HCT116 (cell line): Measurements from ENCODE around the gene HPX. TPM values are rescaled to one million over a fixed set of nuclear protein-coding genes. Genes with fewer than 3 reads are reported as not detected.

ENCODE experiments used
- ATAC-seq: fragments of 200-7000 bp; cut with Tn5 transposase; 2 replicates; pipeline ENCODE4 v1.9.1; 2020; ENCODE audit warnings: mild to moderate bottlenecking, moderate library complexity
- BruUV-seq: library from RNA; stranded (reverse); fragments of 400-500 nt; replicated peaks from 2 replicates; lab custom pipeline; 2021; lab: Mats Ljungman, UMichigan
- CTCF ChIA-PET: fragments of 300-600 bp; sonication (Branson Sonifier 250); formaldehyde crosslinking; loops from one replicate; lab custom pipeline; 2021; ENCODE audit warnings: antibody characterized with exemption; lab: Charles Lee
- POLR2A ChIA-PET: fragments of 300-600, 350-600 bp; sonication (Branson Sonifier 250); formaldehyde crosslinking; loops from one replicate; lab custom pipeline; 2021; ENCODE audit warnings: antibody characterized with exemption; lab: Charles Lee
- RAD21 ChIA-PET, 2 experiments: fragments of 300-600 bp; sonication (Branson Sonifier 250); formaldehyde crosslinking; loops; one replicate each; lab custom pipeline; 2023; ENCODE audit warnings: low total read pairs in 2 of 2; ENCODE audit not compliant: uncharacterized antibody in 2 of 2, unreplicated experiment in 2 of 2, low non-redundant PET in 1 of 2; lab: Charles Lee
- DNase-seq: peaks from one replicate; pipeline ENCODE4 v3.0.0-alpha.2; 2010; ENCODE audit warnings: low read depth, low spot score
- H2AFZ ChIP-seq: fragments of 200-600 bp; shearing (Covaris generic), sonication (generic); 2 replicates; pipeline ENCODE4 v1.6.1; 2017; ENCODE audit warnings: low read depth, mixed run types, mixed read lengths, antibody characterized with exemption, low read length; ENCODE audit not compliant: poor library complexity, severe bottlenecking
- H3K27ac ChIP-seq: 2 replicates; pipeline ENCODE4 v1.5.1; 2012; ENCODE audit warnings: low read depth, low read length
- H3K27me3 ChIP-seq: fragments of 200-600 bp; sonication (generic); 2 replicates; pipeline ENCODE4 v1.6.1; 2016; ENCODE audit warnings: mixed run types, low read length, mixed read lengths; ENCODE audit not compliant: insufficient read depth
- H3K36me3 ChIP-seq, 2 experiments: fragments of 200-500 bp in 1 of 2; fragments of 200-600 bp in 1 of 2; sonication (Bioruptor generic) in 1 of 2; sonication (generic) in 1 of 2; 2 replicates each; pipeline versions ENCODE4 v1.5.1 to v1.6.1; 2014 to 2016; ENCODE audit warnings: low read length in 2 of 2, inconsistent platforms in 1 of 2, mixed read lengths in 1 of 2, mixed run types in 1 of 2; ENCODE audit not compliant: insufficient read depth in 2 of 2, control insufficient read depth in 1 of 2
- H3K4me1 ChIP-seq, 2 experiments: fragments of 200-600 bp in 1 of 2; sonication (generic) in 1 of 2; 2 replicates each; pipeline versions ENCODE4 v1.5.1 to v1.6.1; 2012 to 2017; ENCODE audit warnings: low read length in 2 of 2, inconsistent platforms in 1 of 2, mild to moderate bottlenecking in 1 of 2, mixed read lengths in 1 of 2, mixed run types in 1 of 2, moderate library complexity in 1 of 2; ENCODE audit not compliant: insufficient read depth in 2 of 2, control insufficient read depth in 1 of 2
- H3K4me2 ChIP-seq: fragments of 200-600 bp; sonication (generic); 2 replicates; pipeline ENCODE4 v1.6.1; 2017; ENCODE audit warnings: mixed run types, low read length, mixed read lengths
- H3K4me3 ChIP-seq, 2 experiments: fragments of 200-600 bp in 1 of 2; sonication (generic) in 1 of 2; replicated peaks in 1 of 2; 2 replicates each; pipeline ENCODE4 v1.5.1; 2011 to 2016; ENCODE audit warnings: low read length in 2 of 2, control low read depth in 1 of 2, low read depth in 1 of 2, mild to moderate bottlenecking in 1 of 2, mixed read lengths in 1 of 2, mixed run types in 1 of 2
- H3K79me2 ChIP-seq: fragments of 200-600 bp; sonication (generic); 2 replicates; pipeline ENCODE4 v1.6.1; 2017; ENCODE audit warnings: mild to moderate bottlenecking, mixed run types, low read length, moderate library complexity, mixed read lengths; ENCODE audit not compliant: insufficient read depth
- H3K9ac ChIP-seq: fragments of 200-600 bp; sonication (generic); 2 replicates; pipeline ENCODE4 v1.6.1; 2016; ENCODE audit warnings: low read length, mixed read lengths
- H3K9me2 ChIP-seq: fragments of 200-600 bp; sonication (generic), shearing (Covaris generic); 2 replicates; pipeline ENCODE4 v1.6.1; 2017; ENCODE audit warnings: mixed run types, mild to moderate bottlenecking, moderate library complexity; ENCODE audit not compliant: insufficient read depth
- H3K9me3 ChIP-seq, 2 experiments: fragments of 200-500 bp in 1 of 2; fragments of 200-600 bp in 1 of 2; sonication (Bioruptor generic) in 1 of 2; sonication (generic) in 1 of 2; 2 replicates each; pipeline ENCODE4 v1.6.1; 2014 to 2017; ENCODE audit warnings: low read length in 2 of 2, mixed read lengths in 2 of 2, inconsistent platforms in 1 of 2, low read depth in 1 of 2, mild to moderate bottlenecking in 1 of 2, mixed run types in 1 of 2, moderate library complexity in 1 of 2; ENCODE audit not compliant: control insufficient read depth in 1 of 2, insufficient read depth in 1 of 2
- H4K20me1 ChIP-seq: fragments of 200-600 bp; sonication (generic), shearing (Covaris generic); 2 replicates; pipeline ENCODE4 v1.6.1; 2017; ENCODE audit warnings: mixed run types, mild to moderate bottlenecking, moderate library complexity; ENCODE audit not compliant: insufficient read depth
- CEBPB ChIP-seq: IDR thresholded peaks from 2 replicates; pipeline ENCODE4 v1.6.1; 2012; ENCODE audit warnings: low read depth
- EGR1 ChIP-seq: IDR thresholded peaks from 2 replicates; pipeline ENCODE4 v1.6.1; 2012; ENCODE audit warnings: low read depth
- ELF1 ChIP-seq: IDR thresholded peaks from 2 replicates; pipeline ENCODE4 v1.6.1; 2012; ENCODE audit warnings: low read depth, borderline replicate concordance
- EZH2phosphoT487 ChIP-seq: fragments of 200-600 bp; IDR thresholded peaks from 2 replicates; pipeline ENCODE4 v1.6.1; 2018; ENCODE audit warnings: antibody characterized with exemption, borderline replicate concordance
- JUND ChIP-seq: IDR thresholded peaks from 2 replicates; pipeline ENCODE4 v1.6.1; 2012
- POLR2A ChIP-seq: IDR thresholded peaks from 2 replicates; pipeline ENCODE4 v1.7.0; 2011; ENCODE audit warnings: borderline replicate concordance; ENCODE audit not compliant: insufficient read depth, insufficient read length; ENCODE audit errors: extremely low read depth
- POLR2AphosphoS5 ChIP-seq: IDR thresholded peaks from 2 replicates; pipeline ENCODE4 v1.6.1; 2011; ENCODE audit warnings: mild to moderate bottlenecking, low read depth, low read length, moderate library complexity
- RAD21 ChIP-seq: IDR thresholded peaks from 2 replicates; pipeline ENCODE4 v1.6.1; 2012; ENCODE audit warnings: low read depth, mild to moderate bottlenecking
- REST ChIP-seq: IDR thresholded peaks from 2 replicates; pipeline ENCODE4 v1.6.1; 2012; ENCODE audit warnings: low read depth
- SIN3A ChIP-seq: IDR thresholded peaks from 2 replicates; pipeline ENCODE4 v1.6.1; 2012; ENCODE audit warnings: low read depth
- SP1 ChIP-seq: IDR thresholded peaks from 2 replicates; pipeline ENCODE4 v1.6.1; 2012; ENCODE audit warnings: low read depth
- SRF ChIP-seq: IDR thresholded peaks from 2 replicates; pipeline ENCODE4 v1.6.1; 2012; ENCODE audit warnings: low read depth
- TCF7L2 ChIP-seq: IDR thresholded peaks from 2 replicates; pipeline ENCODE4 v1.7.0; 2011; ENCODE audit warnings: borderline replicate concordance, inconsistent platforms; ENCODE audit not compliant: insufficient read depth, insufficient read length; ENCODE audit errors: extremely low read depth
- ZBTB33 ChIP-seq: IDR thresholded peaks from 2 replicates; pipeline ENCODE4 v1.6.1; 2011; ENCODE audit warnings: mild to moderate bottlenecking, low read length, moderate library complexity; ENCODE audit not compliant: insufficient replicate concordance; ENCODE audit errors: extremely low read depth
- ZFX ChIP-seq: fragments of 450-650 bp; IDR thresholded peaks from 2 replicates; pipeline ENCODE4 v1.6.1; 2017
- ZNF274 ChIP-seq: fragments of 200-500 bp; sonication (Bioruptor generic); IDR thresholded peaks from 2 replicates; pipeline ENCODE4 v1.6.1; 2014; ENCODE audit warnings: mild to moderate bottlenecking, low read depth, low read length, inconsistent platforms
- intact Hi-C: fragments of 100-400 bp; cut with micrococcal nuclease; formaldehyde crosslinking; loops from 2 replicates; pipeline ENCODE4 v1.10.0; 2022
- total RNA-seq: library from RNA; stranded (reverse); gene quantifications from one replicate; pipeline ENCODE4 v1.2.1, GENCODE V29; 2021; ENCODE audit not compliant: unreplicated experiment
- TF ChIP-seq, protein P1 (sequence below): IDR thresholded peaks from 2 replicates; pipeline ENCODE4 v1.6.1; 2012

The HPX gene
- total RNA-seq, 1 experiment from 2014 or later, result 4.6 TPM

DNA sequence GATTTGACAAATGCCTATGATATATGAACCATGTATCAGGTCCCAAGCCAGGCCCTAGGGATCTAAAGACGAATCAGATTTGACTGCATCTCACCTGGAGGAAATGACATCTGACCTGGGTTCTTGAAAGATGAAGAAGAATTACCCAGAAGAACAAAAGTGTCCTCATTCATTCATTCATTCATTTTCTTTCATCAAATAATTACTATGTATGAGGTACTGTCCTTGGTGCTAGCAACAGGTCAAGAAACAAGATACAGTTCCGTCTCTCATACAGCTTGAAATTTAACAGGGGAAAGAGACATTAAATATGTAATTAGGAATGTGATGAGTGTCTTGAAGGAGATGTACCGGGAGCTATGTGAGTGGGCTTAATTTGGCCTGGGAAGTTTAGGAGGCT is 20.1 kb downstream of the HPX start:
- Histone ChIP-seq H3K9me3 (no peaks in the 10 kb centered on the region), H3K79me2 (no peaks in the 10 kb centered on the region), H2AFZ (no peak overlapping the region), H3K4me1 (peaks cover 3 to 5% of the 10 kb centered on the region in 2 experiments; a peak in 2 of 4 replicates), H4K20me1 (no peaks in the 10 kb centered on the region), H3K27ac (no peak overlapping the region), H3K4me3 (no peak overlapping the region), H3K9ac (no peak overlapping the region), H3K27me3 (peaks cover 12% of the 10 kb centered on the region), H3K36me3 (no peaks in the 10 kb centered on the region), H3K4me2 (no peak overlapping the region)
- intact Hi-C loops, result no loop called here
- no peak for DNase-seq
- ChIA-PET CTCF (no interaction called here), RAD21 (no interaction called here)
- BruUV-seq, result no TSS peak
- no peak for TF ChIP-seq ZFX
- TF ChIP-seq SRF, result no peak
- no peak for TF ChIP-seq ZBTB33
- TF ChIP-seq, protein P1, sequence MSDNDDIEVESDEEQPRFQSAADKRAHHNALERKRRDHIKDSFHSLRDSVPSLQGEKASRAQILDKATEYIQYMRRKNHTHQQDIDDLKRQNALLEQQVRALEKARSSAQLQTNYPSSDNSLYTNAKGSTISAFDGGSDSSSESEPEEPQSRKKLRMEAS, result no peak
- no peak for TF ChIP-seq ZNF274
- TF ChIP-seq TCF7L2, result no peak
- TF ChIP-seq POLR2A, result no peak
- no peak for TF ChIP-seq EGR1
- no peak for TF ChIP-seq RAD21
- no peak for TF ChIP-seq ELF1
- no peak for TF ChIP-seq SP1
- TF ChIP-seq REST, result no peak; the same call in none of the 2 replicates
- TF ChIP-seq JUND, result no peak
- TF ChIP-seq CEBPB, result no peak
- no peak for TF ChIP-seq POLR2AphosphoS5
- TF ChIP-seq SIN3A, result no peak
- no peak for TF ChIP-seq EZH2phosphoT487
- TF ChIP-seq, all 23 proteins: peak for 0
- no peak for ATAC-seq
- no peaks in the 10 kb centered on the region for H3K9me2 ChIP-seq
- POLR2A ChIA-PET, result no interaction called here
